Right renal pelvis (tissue), 4 donors: ENCODE measurements around the gene GBP5. TPM values are rescaled to one million over a fixed set of nuclear protein-coding genes. Genes with fewer than 3 reads are reported as not detected.
"Not testable (repeated sequence)": the region's sequence is repeated elsewhere in the genome, so short reads cannot be mapped to it uniquely, and the experiment has no call there.

Experiments
- DNase-seq, 4 donors: peaks; one replicate each; pipeline ENCODE4 v3.0.0-alpha.2; 2013; ENCODE audit warnings: low read depth in 4 of 4, low spot score in 3 of 4, missing footprints in 1 of 4
- polyA plus RNA-seq, 4 donors: library from polyadenylated mRNA; unstranded; fragments of 120-200 nt; gene quantifications; one replicate each; pipeline ENCODE4 v1.2.1, GENCODE V29; 2013; ENCODE audit not compliant: insufficient read length in 4 of 4

The GBP5 gene
- polyA plus RNA-seq, result under 1 TPM; 0.18 to 0.61 (median 0.34) TPM

DNA sequence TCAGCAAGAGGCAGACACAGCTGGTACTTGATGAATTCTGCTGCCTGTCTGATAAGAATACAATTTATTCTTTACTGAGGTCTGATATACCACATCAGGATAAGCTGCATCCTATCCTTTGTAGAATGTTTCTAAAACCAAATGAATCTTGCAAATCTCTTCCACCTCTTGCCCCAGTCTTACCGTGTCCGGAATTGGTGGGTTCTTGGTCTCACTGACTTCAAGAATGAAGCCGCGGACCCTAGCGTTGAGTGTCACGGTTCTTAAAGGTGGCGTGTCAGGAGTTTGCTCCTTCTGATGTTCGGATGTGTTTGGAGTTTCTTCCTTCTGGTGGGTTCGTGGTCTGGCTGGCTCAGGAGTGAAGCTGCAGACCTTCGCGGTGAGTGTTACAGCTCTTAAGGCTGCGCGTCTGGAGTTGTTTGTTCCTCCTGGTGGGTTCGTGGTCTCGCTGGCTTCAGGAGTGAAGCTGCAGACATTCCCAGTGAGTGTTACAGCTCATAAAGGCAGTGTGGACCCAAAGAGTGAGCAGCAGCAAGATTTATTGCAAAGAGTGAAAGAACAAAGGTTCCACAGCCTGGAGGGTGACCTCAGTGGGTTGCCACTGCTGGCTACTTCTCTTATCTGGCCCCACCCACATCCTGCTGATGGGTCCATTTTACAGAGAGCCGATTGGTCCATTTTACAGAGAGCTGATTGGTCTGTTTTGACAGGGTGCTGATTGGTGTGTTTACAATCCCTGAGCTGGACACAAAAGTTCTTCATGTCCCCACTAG is at the start of gene GBP5:
GBP5 (minus strand) TSS at position 592 of the 773 bp plus-strand sequence. CDS start 3,305 bp downstream, outside the sequence.
- DNase-seq, result not testable (repeated sequence)

- no peak for DNase-seq
Observed at GRCh38 chr1:89322402-89322801, 49.7 kb upstream of the GBP5 start.

GRCh38 chr1:89312572-89312971 is 39.9 kb upstream of the GBP5 start:
- DNase-seq, result no peak

- no peak for DNase-seq
Observed at GRCh38 chr1:89311757-89312156, 39.1 kb upstream of the GBP5 start.

DNA sequence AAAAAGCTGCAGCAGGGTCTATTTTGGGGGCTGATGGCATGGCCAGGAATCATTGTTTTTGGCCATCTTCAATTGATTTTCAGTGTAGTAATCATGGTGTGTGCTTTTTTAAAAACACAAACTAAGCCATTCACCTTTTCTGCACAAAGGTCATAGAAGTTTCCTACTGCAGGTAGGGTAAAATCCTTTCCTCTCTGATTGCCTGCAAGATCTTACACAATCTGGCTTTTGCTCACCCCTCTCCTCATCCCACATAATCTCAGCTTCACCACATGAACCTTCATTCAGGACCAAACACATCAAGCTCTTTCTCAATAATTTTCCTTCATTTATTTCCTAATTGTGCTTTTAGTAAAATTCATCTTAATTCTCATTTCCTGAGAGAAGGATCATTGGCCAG is 38.3 kb upstream of the GBP5 start:
- no peak for DNase-seq

- DNase-seq, result no peak
Observed at GRCh38 chr1:89310505-89310904, 37.8 kb upstream of the GBP5 start.

DNA sequence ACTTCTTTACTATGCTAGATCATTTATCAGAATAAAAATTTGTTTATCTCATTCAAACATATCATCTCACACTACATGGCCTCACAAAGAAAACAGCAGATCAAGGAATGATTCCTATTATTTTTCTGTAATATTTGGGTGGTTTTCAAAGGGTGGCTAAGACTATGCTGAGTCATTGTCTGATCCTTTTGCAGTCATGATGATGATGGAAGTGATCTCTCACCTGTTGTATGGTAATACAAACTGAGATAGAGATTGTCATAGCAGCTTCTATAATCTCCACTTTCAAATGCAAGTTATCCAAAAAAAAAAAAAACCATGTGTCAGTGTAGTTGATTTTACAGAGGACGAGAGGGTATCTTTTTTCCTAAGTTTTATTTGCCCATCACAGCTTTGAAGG is 37.2 kb upstream of the GBP5 start:
- no peak for DNase-seq

DNA sequence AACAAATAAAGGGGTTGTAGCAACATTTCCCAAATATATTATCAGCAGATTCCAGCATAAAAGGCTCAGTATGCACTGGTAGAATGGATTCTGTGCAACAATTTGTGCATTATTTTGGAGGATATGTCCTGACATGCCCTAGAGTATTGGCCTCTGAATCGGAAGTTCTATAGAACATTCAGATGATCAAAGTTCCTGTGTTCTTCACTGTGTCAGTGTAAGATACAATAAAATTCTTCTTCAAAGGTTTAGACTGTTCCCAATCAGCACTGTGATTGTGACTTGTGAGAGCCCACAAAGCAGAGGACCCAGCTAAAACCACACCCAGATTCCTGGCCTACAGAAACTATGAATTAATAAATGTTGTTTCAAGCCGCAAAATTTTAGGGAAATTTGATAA is 33.6 kb upstream of the GBP5 start:
- DNase-seq, result no peak

DNA sequence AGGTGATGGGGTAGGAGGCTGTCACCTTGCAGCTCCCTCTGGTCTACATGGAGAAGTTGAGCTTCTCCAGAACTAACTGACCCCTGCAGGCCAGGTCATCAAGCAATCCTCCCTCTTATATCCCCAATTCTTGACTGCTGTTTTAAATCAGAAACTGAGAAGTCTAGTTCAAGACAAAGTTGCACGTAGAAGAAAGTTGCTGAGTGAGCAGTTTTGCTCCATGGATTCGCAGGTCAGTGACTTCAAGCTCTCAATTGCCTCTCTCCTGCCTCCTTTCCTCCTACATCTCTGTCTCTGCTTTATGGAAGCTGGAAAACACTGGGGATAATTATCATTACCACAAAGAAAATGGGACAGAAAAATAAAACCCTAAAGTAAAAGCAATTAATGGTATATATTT is 32.8 kb upstream of the GBP5 start:
- DNase-seq, result no peak

DNA sequence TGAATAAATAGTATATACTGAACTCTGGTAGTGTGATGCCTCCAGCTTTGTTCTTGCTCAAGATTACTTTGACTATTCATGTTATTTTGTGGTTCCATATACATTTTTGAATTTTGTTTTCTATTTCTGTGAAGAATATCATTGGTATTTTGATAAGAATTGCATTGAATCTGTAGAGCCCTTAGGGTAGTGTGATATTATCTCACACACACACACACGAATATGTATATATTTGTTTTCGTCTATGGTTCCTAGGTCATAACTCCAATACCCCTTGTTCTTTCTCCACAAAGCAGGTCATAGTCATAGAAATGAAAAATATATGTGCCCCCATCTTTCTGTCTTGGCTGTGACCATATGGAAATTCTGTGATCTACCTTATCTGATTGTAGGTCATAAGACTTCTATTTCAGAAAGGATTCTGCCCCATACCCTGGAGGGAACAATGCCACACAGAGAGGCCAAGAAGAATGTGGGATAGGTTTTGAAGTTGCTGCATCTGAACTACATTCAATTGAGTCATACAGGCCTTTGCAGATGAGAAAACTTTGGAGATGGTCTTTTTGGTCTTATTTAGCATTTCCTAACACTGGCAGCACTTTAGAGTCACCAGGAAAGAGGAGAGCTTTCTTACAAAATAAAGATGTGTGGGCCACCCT is 32.0 kb upstream of the GBP5 start:
- DNase-seq, result no peak

DNA sequence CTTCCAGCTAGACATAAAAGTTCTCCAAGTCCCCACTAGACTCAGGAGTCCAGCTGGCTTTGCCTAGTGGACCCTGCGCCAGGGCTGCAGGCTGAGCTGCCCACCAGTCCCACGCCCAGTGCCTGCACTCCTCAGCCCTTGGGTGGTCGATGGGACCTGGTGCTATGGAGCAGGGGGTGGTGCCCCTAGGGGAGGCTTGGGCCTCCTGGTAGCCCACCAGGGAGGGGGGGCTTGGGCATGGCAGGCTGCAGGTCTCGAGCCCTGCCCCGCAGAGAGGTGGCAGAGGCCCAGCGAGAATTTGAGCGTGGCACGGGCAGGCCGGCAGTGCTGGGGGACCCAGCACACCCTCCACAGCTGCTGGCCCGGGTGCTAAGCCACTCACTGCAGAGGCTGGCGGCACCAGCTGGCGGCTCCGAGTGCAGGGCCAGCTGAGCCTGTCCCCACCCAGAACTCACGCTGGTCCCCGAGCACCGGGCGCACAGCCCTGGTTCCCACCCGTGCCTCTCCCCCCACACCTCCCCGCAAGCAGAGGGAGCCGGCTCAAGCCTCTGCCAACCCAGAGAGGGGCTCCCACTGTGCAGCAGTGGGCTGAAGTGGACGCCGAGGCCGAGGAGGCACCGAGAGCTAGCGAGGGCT is 30.2 kb upstream of the GBP5 start:
- no peak for DNase-seq

- not testable (repeated sequence) for DNase-seq
Observed at GRCh38 chr1:89299739-89300463, 27.2 kb upstream of the GBP5 start.

DNA sequence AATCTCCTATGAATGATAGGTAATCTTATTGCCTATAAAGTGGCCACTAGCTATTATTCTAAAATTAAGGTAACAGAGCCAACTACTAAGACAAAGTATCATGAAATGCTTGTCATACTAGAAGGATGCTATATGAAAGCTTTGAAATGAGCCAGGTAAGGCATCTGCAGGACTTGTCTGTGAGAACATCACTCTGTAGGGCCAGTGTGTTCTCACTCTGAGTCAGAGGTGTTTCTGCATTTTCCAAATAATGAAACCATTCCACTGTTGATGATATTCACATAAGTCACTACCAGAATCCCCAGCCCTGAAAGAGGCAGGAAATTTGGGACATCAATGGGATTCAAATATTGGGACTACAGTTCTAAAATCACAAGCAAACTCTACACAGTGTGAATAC is 25.8 kb upstream of the GBP5 start:
- no peak for DNase-seq

DNA sequence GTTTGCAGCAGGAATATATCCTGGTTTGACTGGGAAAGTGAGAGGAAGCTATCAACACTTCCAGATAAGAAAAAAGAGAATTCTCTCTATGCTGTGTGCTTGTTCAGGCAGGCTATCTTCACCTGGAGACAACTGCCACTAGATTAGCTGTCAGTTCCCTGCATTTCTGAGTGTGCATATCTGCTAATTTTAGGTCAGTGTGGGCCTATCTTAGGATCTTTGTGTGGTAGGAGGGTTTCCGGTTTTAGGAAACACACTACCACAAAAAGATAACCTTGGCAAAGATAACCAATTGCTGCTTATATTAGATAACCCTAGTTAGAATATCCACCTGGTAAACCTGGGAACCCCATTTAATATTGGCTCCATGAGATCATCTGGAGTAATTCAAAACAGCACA is 22.5 kb upstream of the GBP5 start:
- DNase-seq, result no peak

- DNase-seq, result no peak
Observed at GRCh38 chr1:89291276-89291675, 18.6 kb upstream of the GBP5 start.

DNA sequence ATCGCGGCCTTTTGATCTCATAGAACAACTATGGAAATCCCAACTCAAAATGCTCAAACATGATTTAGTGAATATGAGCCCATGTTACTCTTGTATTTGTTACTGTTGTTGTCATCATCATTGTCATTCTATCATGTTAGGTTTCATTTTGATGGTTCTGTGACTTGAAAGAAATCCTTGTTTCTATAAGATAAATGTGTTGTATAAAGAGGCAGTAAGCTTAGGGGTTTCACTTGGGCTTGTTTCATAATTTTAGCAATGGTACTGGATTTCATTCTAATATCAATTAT is 15.3 kb upstream of the GBP5 start:
- DNase-seq, result no peak

- no peak for DNase-seq
Observed at GRCh38 chr1:89287181-89288050, 14.8 kb upstream of the GBP5 start.

- DNase-seq, result no peak
Observed at GRCh38 chr1:89286549-89287180, 14.0 kb upstream of the GBP5 start.

DNA sequence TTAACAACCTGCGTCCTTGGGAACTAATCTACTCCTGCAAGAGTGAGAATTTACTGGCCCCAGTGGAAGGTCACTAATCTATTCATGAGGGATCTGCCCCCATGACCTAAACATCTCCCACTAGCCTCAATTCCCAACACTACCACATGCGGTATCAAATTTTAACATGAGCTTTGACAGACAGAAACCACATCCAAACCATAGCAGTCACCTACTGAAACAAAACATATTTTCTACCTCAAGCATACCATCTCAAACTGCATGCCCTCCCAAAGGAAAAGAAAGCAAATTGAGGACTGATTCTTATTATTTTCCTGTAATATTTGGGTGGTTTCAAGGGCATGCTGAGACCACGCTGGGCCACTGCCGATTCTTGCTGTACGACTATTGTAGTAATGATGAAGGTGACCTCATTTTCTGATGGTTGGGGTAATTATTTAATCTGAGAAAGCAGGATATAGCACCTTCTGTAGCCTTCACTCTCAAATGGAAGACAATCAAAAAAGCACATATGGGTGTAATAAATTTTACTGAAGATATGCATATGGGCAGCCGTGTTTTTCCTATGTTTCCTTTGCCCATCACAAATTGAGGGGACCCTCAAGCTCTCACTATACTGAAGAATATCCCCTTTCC is 13.2 kb upstream of the GBP5 start:
- DNase-seq, result no peak
